SK-N-SH (cell line): ENCODE measurements around the gene LDB3. TPM values are rescaled to one million over a fixed set of nuclear protein-coding genes. Genes with fewer than 3 reads are reported as not detected.

Experiments used
- CTCF ChIA-PET: fragments of 300-600, 350-600 bp; formaldehyde crosslinking; extraction: SDS; loops from one replicate; lab custom pipeline; 2021; lab: Yijun Ruan, JAX
- POLR2A ChIA-PET: fragments of 350-600 bp; sonication (Branson Sonifier 250); formaldehyde crosslinking; extraction: SDS; loops from one replicate; lab custom pipeline; 2020; ENCODE audit warnings: antibody characterized with exemption, inconsistent platforms; lab: Yijun Ruan, JAX
- DNase-seq: peaks from one replicate; pipeline ENCODE4 v3.0.0; 2012
- H2AFZ ChIP-seq: fragments of 200-600 bp; sonication (generic); 2 replicates; pipeline ENCODE4 v1.8.1; 2016; ENCODE audit warnings: antibody characterized with exemption, mild to moderate bottlenecking, low read depth
- H3F3A ChIP-seq: fragments of 200-600 bp; sonication (generic); replicated peaks from 2 replicates; pipeline ENCODE3; 2016; ENCODE audit warnings: antibody characterized with exemption, mild to moderate bottlenecking; ENCODE audit not compliant: insufficient read depth
- H3K27ac ChIP-seq, 2 experiments: fragments of 200-500 bp in 1 of 2; fragments of 200-600 bp in 1 of 2; sonication (Bioruptor generic) in 1 of 2; sonication (generic), shearing (Covaris generic) in 1 of 2; 2 replicates each; pipeline versions ENCODE4 v1.5.1 to v1.6.1; 2014 to 2016; ENCODE audit warnings: low read depth in 2 of 2, inconsistent platforms in 1 of 2, low read length in 1 of 2, mild to moderate bottlenecking in 1 of 2, mixed read lengths in 1 of 2
- H3K27me3 ChIP-seq: fragments of 200-600 bp; sonication (generic), shearing (Covaris generic); 2 replicates; pipeline ENCODE4 v1.6.1; 2016; ENCODE audit warnings: mixed run types; ENCODE audit not compliant: insufficient read depth
- H3K36me3 ChIP-seq, 2 experiments: fragments of 200-500 bp in 1 of 2; fragments of 200-600 bp in 1 of 2; sonication (Bioruptor generic) in 1 of 2; sonication (generic) in 1 of 2; replicated peaks in 1 of 2; 2 replicates each; pipeline versions ENCODE3 to v1.5.1; 2014 to 2016; ENCODE audit warnings: low read length in 1 of 2, mild to moderate bottlenecking in 1 of 2; ENCODE audit not compliant: insufficient read depth in 2 of 2, control insufficient read depth in 1 of 2
- H3K4me1 ChIP-seq, 2 experiments: fragments of 200-500 bp in 1 of 2; fragments of 200-600 bp in 1 of 2; sonication (Bioruptor generic) in 1 of 2; sonication (generic), shearing (Covaris generic) in 1 of 2; 2 replicates each; pipeline versions ENCODE4 v1.5.1 to v1.6.1; 2014 to 2016; ENCODE audit warnings: low read depth in 1 of 2, low read length in 1 of 2, mixed run types in 1 of 2; ENCODE audit not compliant: insufficient read depth in 2 of 2, control insufficient read depth in 1 of 2
- H3K4me2 ChIP-seq: fragments of 200-600 bp; sonication (generic), shearing (Covaris generic); 2 replicates; pipeline ENCODE4 v1.6.1; 2017; ENCODE audit warnings: mixed run types
- H3K4me3 ChIP-seq, 2 experiments: fragments of 200-500 bp in 1 of 2; fragments of 200-600 bp in 1 of 2; sonication (Bioruptor generic) in 1 of 2; sonication (generic), shearing (Covaris generic) in 1 of 2; 2 replicates each; pipeline versions ENCODE4 v1.5.1 to v1.8.1; 2014 to 2016; ENCODE audit warnings: low read depth in 2 of 2, inconsistent platforms in 1 of 2, low read length in 1 of 2, mild to moderate bottlenecking in 1 of 2, mixed read lengths in 1 of 2, moderate library complexity in 1 of 2
- H3K79me2 ChIP-seq: fragments of 200-600 bp; sonication (generic); 2 replicates; pipeline ENCODE4 v1.8.1; 2017; ENCODE audit warnings: mild to moderate bottlenecking; ENCODE audit not compliant: insufficient read depth
- H3K9ac ChIP-seq: fragments of 200-600 bp; sonication (generic); 2 replicates; pipeline ENCODE4 v1.6.1; 2017; ENCODE audit warnings: mixed run types
- H3K9me2 ChIP-seq: fragments of 200-600 bp; sonication (generic); 2 replicates; pipeline ENCODE4 v1.6.1; 2017; ENCODE audit warnings: mixed run types
- H3K9me3 ChIP-seq: fragments of 200-600 bp; sonication (generic); 2 replicates; pipeline ENCODE4 v1.6.1; 2017; ENCODE audit warnings: mixed run types, mild to moderate bottlenecking, moderate library complexity
- H4K20me1 ChIP-seq: fragments of 200-600 bp; sonication (generic); 2 replicates; pipeline ENCODE4 v1.6.1; 2017; ENCODE audit warnings: mild to moderate bottlenecking, mixed run types; ENCODE audit not compliant: insufficient read depth
- ELF1 ChIP-seq: IDR thresholded peaks from 2 replicates; pipeline ENCODE4 v1.4.0; 2012
- EP300 ChIP-seq, 2 experiments: IDR thresholded peaks; 2 replicates each; pipeline versions ENCODE4 v1.4.0 to v1.6.1; 2012; ENCODE audit warnings: borderline replicate concordance in 1 of 2, low read depth in 1 of 2, low read length in 1 of 2
- FOSL2 ChIP-seq: IDR thresholded peaks from 2 replicates; pipeline ENCODE4 v1.4.0; 2012; ENCODE audit warnings: low read depth, mild to moderate bottlenecking, moderate library complexity, borderline replicate concordance
- FOXJ3 ChIP-seq: sonication (generic); formaldehyde crosslinking; IDR thresholded peaks from 2 replicates; pipeline ENCODE4 v1.5.1; 2020; ENCODE audit warnings: mild to moderate bottlenecking, missing genetic modification reagents
- GABPA ChIP-seq: IDR thresholded peaks from 2 replicates; pipeline ENCODE4 v1.4.0; 2012; ENCODE audit warnings: low read depth, mild to moderate bottlenecking
- GATA2 ChIP-seq: sonication (generic); formaldehyde crosslinking; IDR thresholded peaks from 2 replicates; pipeline ENCODE4 v1.5.0; 2020; ENCODE audit warnings: mild to moderate bottlenecking, missing genetic modification reagents
- JUND ChIP-seq: IDR thresholded peaks from 2 replicates; pipeline ENCODE4 v1.4.0; 2012
- NFIC ChIP-seq: IDR thresholded peaks from 2 replicates; pipeline ENCODE4 v1.4.0; 2012; ENCODE audit warnings: borderline replicate concordance
- RAD21 ChIP-seq: IDR thresholded peaks from 2 replicates; pipeline ENCODE4 v1.6.1; 2012; ENCODE audit warnings: mild to moderate bottlenecking, low read length
- RFX5 ChIP-seq: IDR thresholded peaks from 2 replicates; pipeline ENCODE4 v1.6.1; 2012; ENCODE audit warnings: mild to moderate bottlenecking, improper control_type of control experiment, low read length
- RXRA ChIP-seq: IDR thresholded peaks from 2 replicates; pipeline ENCODE4 v1.4.0; 2012; ENCODE audit warnings: low read depth, mild to moderate bottlenecking, borderline replicate concordance
- SIN3A ChIP-seq: IDR thresholded peaks from 2 replicates; pipeline ENCODE4 v1.6.1; 2012; ENCODE audit warnings: low read depth, mild to moderate bottlenecking, low read length, moderate library complexity, borderline replicate concordance
- SMC3 ChIP-seq: IDR thresholded peaks from 2 replicates; pipeline ENCODE4 v1.6.1; 2012; ENCODE audit warnings: low read depth, low read length, improper control_type of control experiment
- TAF1 ChIP-seq: IDR thresholded peaks from 2 replicates; pipeline ENCODE4 v1.6.1; 2012; ENCODE audit warnings: low read depth, mild to moderate bottlenecking, low read length, moderate library complexity, borderline replicate concordance
- TCF12 ChIP-seq: IDR thresholded peaks from 2 replicates; pipeline ENCODE4 v1.4.0; 2012
- WGBS: methylation state at CpG from one replicate; pipeline ENCODE4 v1.1.6; 2017; ENCODE audit warnings: low lambda C conversion rate; 5-methylcytosine and 5-hydroxymethylcytosine counted together
- polyA plus RNA-seq, 3 experiments: library from polyadenylated mRNA; depleted of rRNA; stranded (reverse); fragments of >200 nt; gene quantifications; 2 replicates each; pipeline ENCODE4 v1.2.3, GENCODE V29; 2012
- TF ChIP-seq, protein P1 (sequence below): IDR thresholded peaks from 2 replicates; pipeline ENCODE4 v1.4.0; 2012; ENCODE audit warnings: low read depth, borderline replicate concordance
- TF ChIP-seq, protein P2 (sequence below): IDR thresholded peaks from 2 replicates; pipeline ENCODE4; 2012
- TF ChIP-seq, protein P3 (sequence below): fragments of 200-600 bp; sonication (generic); IDR thresholded peaks from 2 replicates; pipeline ENCODE4 v1.6.1; 2017; ENCODE audit warnings: antibody characterized with exemption, mild to moderate bottlenecking, moderate library complexity
- TF ChIP-seq, protein P4 (sequence below): IDR thresholded peaks from 2 replicates; pipeline ENCODE4 v1.4.0; 2012; ENCODE audit warnings: low read depth
- TF ChIP-seq, protein P5 (sequence below): fragments of 150-350 bp; IDR thresholded peaks from 2 replicates; pipeline ENCODE4 v1.6.1; 2016; ENCODE audit warnings: mild to moderate bottlenecking, low read depth, low read length

Gene LDB3
- polyA plus RNA-seq, 1 of the 3 experiments (the other 2 are of a cell fraction), result 0.48 TPM

DNA sequence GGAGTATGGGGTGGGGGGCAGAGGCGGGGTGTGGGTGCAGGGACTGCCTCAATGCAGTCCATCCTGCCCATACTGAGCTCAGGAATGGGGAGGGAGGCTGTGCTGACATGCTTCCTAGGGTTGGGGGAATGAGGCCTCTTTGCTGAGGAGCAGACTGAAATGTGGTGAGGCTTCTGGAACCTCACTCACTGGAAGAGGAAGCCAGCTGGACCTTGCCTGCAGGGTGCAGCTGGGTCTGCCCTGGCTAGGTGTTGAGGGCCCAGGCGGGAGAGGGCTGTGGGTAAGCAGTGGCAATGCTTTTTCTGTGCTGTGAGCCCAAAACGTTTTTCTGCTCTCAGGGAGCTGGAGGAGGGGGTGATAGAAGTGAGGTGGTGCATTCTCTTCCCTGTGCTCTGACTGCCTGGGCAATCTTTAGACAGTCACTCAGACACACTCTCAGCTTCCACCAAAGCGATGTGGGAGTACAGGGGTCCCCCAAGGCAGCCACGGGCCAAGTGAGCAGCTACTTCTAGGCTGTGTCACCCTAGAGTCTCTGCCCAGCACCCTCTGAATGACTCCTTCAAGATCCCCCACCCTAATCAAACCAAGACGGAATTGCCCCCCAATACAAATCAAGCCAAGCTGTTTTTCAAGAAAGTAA is 47.0 kb downstream of the LDB3 start:
- H3F3A ChIP-seq, result peaks cover 10% of the 10 kb centered on the region
- TF ChIP-seq JUND (no peak), SIN3A (no peak), NFIC (no peak), FOXJ3 (no peak), TAF1 (no peak), GABPA (no peak)
- TF ChIP-seq, protein P1, sequence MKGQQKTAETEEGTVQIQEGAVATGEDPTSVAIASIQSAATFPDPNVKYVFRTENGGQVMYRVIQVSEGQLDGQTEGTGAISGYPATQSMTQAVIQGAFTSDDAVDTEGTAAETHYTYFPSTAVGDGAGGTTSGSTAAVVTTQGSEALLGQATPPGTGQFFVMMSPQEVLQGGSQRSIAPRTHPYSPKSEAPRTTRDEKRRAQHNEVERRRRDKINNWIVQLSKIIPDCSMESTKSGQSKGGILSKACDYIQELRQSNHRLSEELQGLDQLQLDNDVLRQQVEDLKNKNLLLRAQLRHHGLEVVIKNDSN, result no peak
- TF ChIP-seq, protein P2, sequence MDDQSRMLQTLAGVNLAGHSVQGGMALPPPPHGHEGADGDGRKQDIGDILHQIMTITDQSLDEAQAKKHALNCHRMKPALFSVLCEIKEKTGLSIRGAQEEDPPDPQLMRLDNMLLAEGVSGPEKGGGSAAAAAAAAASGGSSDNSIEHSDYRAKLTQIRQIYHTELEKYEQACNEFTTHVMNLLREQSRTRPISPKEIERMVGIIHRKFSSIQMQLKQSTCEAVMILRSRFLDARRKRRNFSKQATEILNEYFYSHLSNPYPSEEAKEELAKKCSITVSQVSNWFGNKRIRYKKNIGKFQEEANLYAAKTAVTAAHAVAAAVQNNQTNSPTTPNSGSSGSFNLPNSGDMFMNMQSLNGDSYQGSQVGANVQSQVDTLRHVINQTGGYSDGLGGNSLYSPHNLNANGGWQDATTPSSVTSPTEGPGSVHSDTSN, result no peak
- TF ChIP-seq, protein P3, sequence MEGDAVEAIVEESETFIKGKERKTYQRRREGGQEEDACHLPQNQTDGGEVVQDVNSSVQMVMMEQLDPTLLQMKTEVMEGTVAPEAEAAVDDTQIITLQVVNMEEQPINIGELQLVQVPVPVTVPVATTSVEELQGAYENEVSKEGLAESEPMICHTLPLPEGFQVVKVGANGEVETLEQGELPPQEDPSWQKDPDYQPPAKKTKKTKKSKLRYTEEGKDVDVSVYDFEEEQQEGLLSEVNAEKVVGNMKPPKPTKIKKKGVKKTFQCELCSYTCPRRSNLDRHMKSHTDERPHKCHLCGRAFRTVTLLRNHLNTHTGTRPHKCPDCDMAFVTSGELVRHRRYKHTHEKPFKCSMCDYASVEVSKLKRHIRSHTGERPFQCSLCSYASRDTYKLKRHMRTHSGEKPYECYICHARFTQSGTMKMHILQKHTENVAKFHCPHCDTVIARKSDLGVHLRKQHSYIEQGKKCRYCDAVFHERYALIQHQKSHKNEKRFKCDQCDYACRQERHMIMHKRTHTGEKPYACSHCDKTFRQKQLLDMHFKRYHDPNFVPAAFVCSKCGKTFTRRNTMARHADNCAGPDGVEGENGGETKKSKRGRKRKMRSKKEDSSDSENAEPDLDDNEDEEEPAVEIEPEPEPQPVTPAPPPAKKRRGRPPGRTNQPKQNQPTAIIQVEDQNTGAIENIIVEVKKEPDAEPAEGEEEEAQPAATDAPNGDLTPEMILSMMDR, result no peak
- TF ChIP-seq, protein P4, sequence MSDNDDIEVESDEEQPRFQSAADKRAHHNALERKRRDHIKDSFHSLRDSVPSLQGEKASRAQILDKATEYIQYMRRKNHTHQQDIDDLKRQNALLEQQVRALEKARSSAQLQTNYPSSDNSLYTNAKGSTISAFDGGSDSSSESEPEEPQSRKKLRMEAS, result no peak
- no peak overlapping the region for H3K27ac ChIP-seq
- no peaks in the 10 kb centered on the region for H3K9me3 ChIP-seq
- no peaks in the 10 kb centered on the region; the same call in 1 of the 2 replicates for H3K79me2 ChIP-seq
- CTCF ChIA-PET, result interaction anchor here (1.0 to 2.1 kb wide), 3 partner anchors 14 to 28 kb away, joined by 3 to 6 read pairs (median 5); no protein-coding TSS in a partner anchor
- DNase-seq, result no peak
- H3K9me2 ChIP-seq, result no peaks in the 10 kb centered on the region
- H4K20me1 ChIP-seq, result no peaks in the 10 kb centered on the region
- no peaks in the 10 kb centered on the region for H3K36me3 ChIP-seq
- no peak overlapping the region for H3K4me3 ChIP-seq
- WGBS, result 70% methylated on average over 6 of the region's 6 CpGs
- no peaks in the 10 kb centered on the region for H3K27me3 ChIP-seq
- no peak overlapping the region for H2AFZ ChIP-seq
- POLR2A ChIA-PET, result interaction anchor here (0.7 to 1.8 kb wide), 2 partner anchors 41 to 49 kb away, joined by 3 to 7 read pairs; partner anchors contain the start of gene BMPR1A
- no peak overlapping the region for H3K9ac ChIP-seq
- H3K4me1 ChIP-seq, result peaks cover 10 to 11% of the 10 kb centered on the region in 2 experiments; a peak in 2 of 4 replicates
- H3K4me2 ChIP-seq, result no peak overlapping the region

DNA sequence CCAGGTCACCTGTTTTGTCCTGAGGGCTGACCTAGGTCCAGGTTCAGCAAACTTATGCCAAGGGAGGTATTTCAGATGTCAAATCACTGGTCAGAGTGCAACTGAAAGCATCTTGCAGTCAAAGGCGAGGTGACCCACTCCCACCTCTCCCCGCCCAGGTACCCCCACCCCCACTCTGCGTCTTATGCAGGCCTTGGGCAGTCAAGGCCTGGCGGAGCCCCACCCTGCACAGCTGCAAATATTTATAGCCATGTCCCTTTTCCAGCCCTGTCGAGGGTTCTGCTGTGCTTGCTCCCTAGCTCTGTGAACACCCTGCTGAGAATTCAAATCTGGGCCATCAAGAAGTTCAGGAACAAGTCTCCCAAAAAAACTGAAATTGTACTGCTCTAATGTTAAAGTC is 47.5 kb downstream of the LDB3 start:
- Histone ChIP-seq H3K4me2 (no peak overlapping the region), H3K27me3 (no peaks in the 10 kb centered on the region), H3K27ac (no peak overlapping the region), H3K79me2 (no peaks in the 10 kb centered on the region; the same call in 1 of the 2 replicates), H3K36me3 (no peaks in the 10 kb centered on the region), H3K9me2 (no peaks in the 10 kb centered on the region), H2AFZ (no peak overlapping the region), H3F3A (peaks cover 7% of the 10 kb centered on the region), H3K9me3 (no peaks in the 10 kb centered on the region), H4K20me1 (no peaks in the 10 kb centered on the region), H3K9ac (no peak overlapping the region), H3K4me3 (no peak overlapping the region), H3K4me1 (peaks cover 7 to 9% of the 10 kb centered on the region in 2 experiments; a peak in 2 of 4 replicates)
- WGBS, result 81% methylated on average over 5 of the region's 5 CpGs
- no peak for DNase-seq
- ChIA-PET POLR2A (interaction anchor here (0.7 to 1.8 kb wide), 2 partner anchors 40 to 50 kb away, joined by 3 to 7 read pairs; partner anchors contain the start of gene BMPR1A), CTCF (interaction anchor here (1.5 to 2.1 kb wide), 3 partner anchors 22 to 184 kb away, joined by 5 to 6 read pairs (median 5); no protein-coding TSS in a partner anchor)
- no peak for TF ChIP-seq JUND
- TF ChIP-seq FOXJ3, result no peak
- no peak for TF ChIP-seq TCF12
- TF ChIP-seq FOSL2, result no peak
- TF ChIP-seq GABPA, result no peak
- TF ChIP-seq RAD21, result no peak
- TF ChIP-seq ELF1, result no peak
- no peak for TF ChIP-seq RFX5
- no peak for TF ChIP-seq EP300 (IDR thresholded peaks at IDR 0.05; ENCODE audit: borderline replicate concordance in 1 of 2, low read depth in 1 of 2, low read length in 1 of 2)
- TF ChIP-seq, protein P5, sequence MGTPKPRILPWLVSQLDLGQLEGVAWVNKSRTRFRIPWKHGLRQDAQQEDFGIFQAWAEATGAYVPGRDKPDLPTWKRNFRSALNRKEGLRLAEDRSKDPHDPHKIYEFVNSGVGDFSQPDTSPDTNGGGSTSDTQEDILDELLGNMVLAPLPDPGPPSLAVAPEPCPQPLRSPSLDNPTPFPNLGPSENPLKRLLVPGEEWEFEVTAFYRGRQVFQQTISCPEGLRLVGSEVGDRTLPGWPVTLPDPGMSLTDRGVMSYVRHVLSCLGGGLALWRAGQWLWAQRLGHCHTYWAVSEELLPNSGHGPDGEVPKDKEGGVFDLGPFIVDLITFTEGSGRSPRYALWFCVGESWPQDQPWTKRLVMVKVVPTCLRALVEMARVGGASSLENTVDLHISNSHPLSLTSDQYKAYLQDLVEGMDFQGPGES, result no peak
- TF ChIP-seq NFIC, result no peak
- no peak for TF ChIP-seq SIN3A
- no peak for TF ChIP-seq RXRA
- TF ChIP-seq SMC3, result no peak
- TF ChIP-seq GATA2 (CRISPR knock-in tag), result no peak
